GM12878 (cell line): ENCODE measurements around the gene TXNIP. TPM values are rescaled to one million over a fixed set of nuclear protein-coding genes. Genes with fewer than 3 reads are reported as not detected.
A peak's percentile ranks its signal among the peaks of the same experiment; 100 is the strongest.

Source experiments
- ATAC-seq: fragments of 200-7000 bp; cut with Tn5 transposase; 3 replicates; pipeline ENCODE4 v1.9.1; 2020; ENCODE audit warnings: mild to moderate bottlenecking, moderate library complexity
- BruUV-seq: library from RNA; stranded (reverse); fragments of 400-500 nt; replicated peaks from 2 replicates; lab custom pipeline; 2021; lab: Mats Ljungman, UMichigan
- CTCF ChIA-PET: fragments of 300-600 bp; sonication (Branson Sonifier 250); formaldehyde crosslinking; extraction: SDS; loops from one replicate; lab custom pipeline; 2021; ENCODE audit warnings: inconsistent platforms; lab: Yijun Ruan, JAX
- POLR2A ChIA-PET: fragments of 350-600 bp; formaldehyde crosslinking; extraction: SDS; loops from one replicate; lab custom pipeline; 2021; ENCODE audit warnings: inconsistent platforms; lab: Charles Lee
- RAD21 ChIA-PET: fragments of 300-600 bp; sonication (Branson Sonifier 250); formaldehyde crosslinking; loops from one replicate; lab custom pipeline; 2023; ENCODE audit warnings: antibody characterized with exemption; ENCODE audit not compliant: unreplicated experiment; lab: Charles Lee
- SMC1A ChIA-PET: fragments of 300-600 bp; sonication (Branson Sonifier 250); formaldehyde crosslinking; loops from one replicate; lab custom pipeline; 2023; ENCODE audit not compliant: unreplicated experiment, uncharacterized antibody; lab: Charles Lee
- DNase-seq: peaks from one replicate; pipeline ENCODE4 v3.0.0-alpha.2; 2011; ENCODE audit warnings: low read depth, low spot score
- FAIRE-seq: peaks from 3 replicates; lab custom pipeline; 2011; peaks lifted over from hg19 to GRCh38; lab: Jason Lieb, UNC
- H2AFZ ChIP-seq: 2 replicates; pipeline ENCODE4 v1.6.0; 2011; ENCODE audit warnings: low read depth, low read length, control low read depth; ENCODE audit not compliant: control insufficient read depth
- H3K27ac ChIP-seq: 2 replicates; pipeline ENCODE4 v1.5.1; 2011; ENCODE audit warnings: control low read depth; ENCODE audit not compliant: control insufficient read depth, insufficient read depth
- H3K27me3 ChIP-seq, 2 experiments: replicated peaks in 1 of 2; 2 replicates each; pipeline versions ENCODE4 v1.6.0 to v1.6.1; 2011; ENCODE audit warnings: low read length in 1 of 2; ENCODE audit not compliant: control insufficient read depth in 2 of 2, insufficient read depth in 2 of 2
- H3K36me3 ChIP-seq, 2 experiments: 2 replicates each; pipeline ENCODE4 v1.5.1; 2011; ENCODE audit warnings: low read length in 1 of 2; ENCODE audit not compliant: control insufficient read depth in 2 of 2, insufficient read depth in 2 of 2
- H3K4me1 ChIP-seq: 2 replicates; pipeline ENCODE4 v1.6.1; 2011; ENCODE audit warnings: mild to moderate bottlenecking, low read length, moderate library complexity, mixed read lengths; ENCODE audit not compliant: control insufficient read depth, insufficient read depth
- H3K4me2 ChIP-seq: 2 replicates; pipeline ENCODE4 v1.6.0; 2011; ENCODE audit warnings: control low read depth; ENCODE audit not compliant: control insufficient read depth, insufficient read depth
- H3K4me3 ChIP-seq: fragments of 200-600 bp; sonication (generic); 2 replicates; pipeline ENCODE4 v1.5.1; 2016
- H3K79me2 ChIP-seq: 2 replicates; pipeline ENCODE4 v1.6.0; 2011; ENCODE audit warnings: low read length; ENCODE audit not compliant: control insufficient read depth, insufficient read depth
- H3K9ac ChIP-seq: 2 replicates; pipeline ENCODE4 v1.8.0; 2011; ENCODE audit warnings: low read length, control low read depth, mixed read lengths; ENCODE audit not compliant: control insufficient read depth, insufficient read depth
- H3K9me3 ChIP-seq: replicated peaks from 3 replicates; pipeline ENCODE4 v1.5.1; 2011; ENCODE audit warnings: mild to moderate bottlenecking, low read length; ENCODE audit not compliant: control insufficient read depth, insufficient read depth
- H4K20me1 ChIP-seq: 2 replicates; pipeline ENCODE4 v1.6.0; 2011; ENCODE audit not compliant: control insufficient read depth, insufficient read depth
- BACH1 ChIP-seq: fragments of 450-650 bp; IDR thresholded peaks from 2 replicates; pipeline ENCODE4 v1.6.1; 2017; ENCODE audit warnings: mild to moderate bottlenecking, borderline replicate concordance
- BCL11A ChIP-seq: IDR thresholded peaks from 2 replicates; pipeline ENCODE4 v1.6.1; 2011; ENCODE audit warnings: low read depth, low read length
- E2F4 ChIP-seq: IDR thresholded peaks from 2 replicates; pipeline ENCODE4 v1.6.1; 2012; ENCODE audit warnings: low read depth, low read length, improper control_type of control experiment
- ESRRA ChIP-seq: IDR thresholded peaks from 2 replicates; pipeline ENCODE4 v1.6.1; 2012; ENCODE audit warnings: mild to moderate bottlenecking, low read length, improper control_type of control experiment
- IRF4 ChIP-seq: IDR thresholded peaks from 2 replicates; pipeline ENCODE4 v1.6.1; 2011; ENCODE audit warnings: low read depth, low read length
- MEF2A ChIP-seq: IDR thresholded peaks from 2 replicates; pipeline ENCODE4 v1.6.1; 2011; ENCODE audit warnings: low read depth, mild to moderate bottlenecking, low read length, moderate library complexity; ENCODE audit not compliant: insufficient read depth
- MYB ChIP-seq: fragments of 150-350 bp; IDR thresholded peaks from 2 replicates; pipeline ENCODE4 v1.6.1; 2014; ENCODE audit warnings: mild to moderate bottlenecking, low read depth, low read length, borderline replicate concordance
- NFXL1 ChIP-seq: fragments of 450-650 bp; IDR thresholded peaks from 2 replicates; pipeline ENCODE4 v1.6.1; 2017; ENCODE audit warnings: antibody characterized with exemption, mild to moderate bottlenecking, borderline replicate concordance
- NFYA ChIP-seq: IDR thresholded peaks from 2 replicates; pipeline ENCODE4 v1.6.1; 2011; ENCODE audit warnings: low read depth, mild to moderate bottlenecking, low read length, improper control_type of control experiment, borderline replicate concordance
- NFYB ChIP-seq: IDR thresholded peaks from 2 replicates; pipeline ENCODE4 v1.6.1; 2011; ENCODE audit warnings: low read depth, mild to moderate bottlenecking, low read length, improper control_type of control experiment, moderate library complexity; ENCODE audit not compliant: insufficient read depth
- NR2C1 ChIP-seq: fragments of 450-650 bp; IDR thresholded peaks from 2 replicates; pipeline ENCODE4 v1.6.1; 2017; ENCODE audit warnings: antibody characterized with exemption, mild to moderate bottlenecking, moderate library complexity
- PAX8 ChIP-seq: fragments of 450-650 bp; IDR thresholded peaks from 2 replicates; pipeline ENCODE4 v1.6.1; 2017; ENCODE audit warnings: mild to moderate bottlenecking, moderate library complexity
- PML ChIP-seq: IDR thresholded peaks from 2 replicates; pipeline ENCODE4 v1.6.1; 2012; ENCODE audit warnings: low read length, inconsistent platforms
- RAD21 ChIP-seq: IDR thresholded peaks from 2 replicates; pipeline ENCODE4 v1.6.1; 2011; ENCODE audit warnings: mild to moderate bottlenecking, low read depth, low read length, moderate library complexity; ENCODE audit not compliant: insufficient read depth
- RELB ChIP-seq: fragments of 450-650 bp; IDR thresholded peaks from 2 replicates; pipeline ENCODE4 v1.6.1; 2017; ENCODE audit warnings: low read depth, mild to moderate bottlenecking, moderate library complexity
- SMARCA5 ChIP-seq: fragments of 450-650 bp; IDR thresholded peaks from 2 replicates; pipeline ENCODE4 v1.6.1; 2017; ENCODE audit warnings: mild to moderate bottlenecking
- SMC3 ChIP-seq: IDR thresholded peaks from 2 replicates; pipeline ENCODE4 v1.6.1; 2011; ENCODE audit warnings: low read length, improper control_type of control experiment, borderline replicate concordance
- YBX1 ChIP-seq: fragments of 450-650 bp; IDR thresholded peaks from 2 replicates; pipeline ENCODE4 v1.6.1; 2016; ENCODE audit warnings: antibody characterized with exemption
- YY1 ChIP-seq: IDR thresholded peaks from 2 replicates; pipeline ENCODE4 v1.6.1; 2011; ENCODE audit warnings: low read depth, mild to moderate bottlenecking, low read length
- ZNF274 ChIP-seq: IDR thresholded peaks from one replicate; pipeline ENCODE4 v1.8.0; 2011; ENCODE audit not compliant: insufficient read length, insufficient read depth
- ZSCAN29 ChIP-seq: fragments of 450-650 bp; IDR thresholded peaks from 2 replicates; pipeline ENCODE4 v1.6.1; 2017; ENCODE audit warnings: mild to moderate bottlenecking, moderate library complexity
- WGBS: methylation state at CpG from one replicate; pipeline ENCODE4 v1.1.6; 2016; ENCODE audit warnings: low lambda C conversion rate; ENCODE audit not compliant: insufficient replicate concordance, insufficient coverage; ENCODE audit errors: missing lambda C conversion rate; 5-methylcytosine and 5-hydroxymethylcytosine counted together
- in situ Hi-C: fragments of 300-500 bp; cut with MboI; formaldehyde crosslinking; loops from 9 replicates; pipeline ENCODE4 v1.14.3; 2018; ENCODE audit warnings: mixed read lengths
- intact Hi-C: fragments of 100-400 bp; cut with micrococcal nuclease; formaldehyde crosslinking; loops from one replicate; pipeline ENCODE4 v1.14.2; 2022; ENCODE audit not compliant: unreplicated experiment
- polyA plus RNA-seq, 11 experiments: library from polyadenylated mRNA; depleted of rRNA in 4 of 11; unstranded in 6 of 11; stranded (reverse) in 5 of 11; fragments of >200 nt; fragmentation: Nextera tagmentation in 4 of 11; fragmentation: Illumina TruSeq in 1 of 11; extraction: Ambion mirVana in 4 of 11; extraction: Trizol in 1 of 11; gene quantifications; 1 replicate in 1 of 11; 2 replicates in 10 of 11; pipeline versions ENCODE4 v1.2.1 to v1.2.3, GENCODE V29; 2011 to 2016; ENCODE audit warnings: inconsistent platforms in 2 of 11, missing spikeins in 2 of 11, low read depth in 1 of 11
- total RNA-seq, 4 experiments: library from RNA; depleted of rRNA in 3 of 4; stranded (reverse); fragments of >200 nt in 3 of 4; fragmentation: Illumina TruSeq in 1 of 4; extraction: Trizol in 1 of 4; gene quantifications; 2 replicates each; pipeline versions ENCODE4 v1.2.1 to v1.2.3, GENCODE V29; 2013 to 2021

The TXNIP gene
- total and polyA plus RNA-seq, 10 of the 15 experiments (the other 5 are each of a cell fraction or from before 2014, with no cell fraction given), result 48.7 to 133 (median 107) TPM

GRCh38 chr1:145977486-145978470 is 18.6 kb downstream of the TXNIP start:
- in situ Hi-C loops, result no loop called here
- no peak overlapping the region for H3K4me2 ChIP-seq
- SMC1A ChIA-PET, result interaction anchor here (0.6 to 10.9 kb wide), 21 partner anchors 8 to 133 kb away, joined by 3 to 244 read pairs (median 7); partner anchors contain the start of genes ANKRD34A, LIX1L, NUDT17 and PIAS3
- peaks cover 46% of the 10 kb centered on the region for H3K4me1 ChIP-seq
- peak overlapping the region; percentile 58 for H2AFZ ChIP-seq
- H3K9ac ChIP-seq, result no peak overlapping the region; the same call in 1 of the 2 replicates
- H3K36me3 ChIP-seq, result no peaks in the 10 kb centered on the region
- DNase-seq (no peak), FAIRE-seq (peak; percentile 89), ATAC-seq (peak; percentile 53)
- no peaks in the 10 kb centered on the region for H3K79me2 ChIP-seq
- intact Hi-C loops, result loop anchor here (1.0 to 2.0 kb wide), 3 partner anchors 19 to 36 kb away; partner anchors contain the start of gene LIX1L
- CTCF ChIA-PET, result interaction anchor here (0.7 to 9.4 kb wide), 24 partner anchors 10 to 132 kb away, joined by 3 to 361 read pairs (median 6); partner anchors contain the start of genes ANKRD34A, ANKRD35, LIX1L and NUDT17
- no peaks in the 10 kb centered on the region for H3K27me3 ChIP-seq
- H3K27ac ChIP-seq, result peak overlapping the region; percentile 99
- TSS peak; percentile 80 for BruUV-seq
- WGBS, result 24% methylated on average over 9 of the region's 9 CpGs
- H4K20me1 ChIP-seq, result no peaks in the 10 kb centered on the region
- RAD21 ChIA-PET, result interaction anchor here (1.2 to 7.9 kb wide), 19 partner anchors 11 to 132 kb away, joined by 3 to 136 read pairs (median 15); partner anchors contain the start of genes ANKRD34A, LIX1L, NUDT17 and PEX11B
- H3K4me3 ChIP-seq, result no peak overlapping the region
- POLR2A ChIA-PET, result interaction anchor here (1.2 to 6.5 kb wide), 14 partner anchors 9 to 59 kb away, joined by 3 to 102 read pairs (median 14); partner anchors contain the start of genes ANKRD34A, LIX1L, POLR3GL and RBM8A
- no peaks in the 10 kb centered on the region for H3K9me3 ChIP-seq
- no peak for TF ChIP-seq E2F4
- TF ChIP-seq BCL11A, result no peak
- no peak for TF ChIP-seq YBX1
- TF ChIP-seq SMARCA5, result peak; percentile 30; the same call in 1 of the 2 replicates
- TF ChIP-seq PML, result peak; percentile 11; the same call in 1 of the 2 replicates
- TF ChIP-seq NFXL1, result no peak
- no peak for TF ChIP-seq ZSCAN29
- no peak for TF ChIP-seq MEF2A
- TF ChIP-seq IRF4, result 0 out of 2 replicates have a peak, but pooled peaks have one; percentile 25
- no peak for TF ChIP-seq PAX8
- TF ChIP-seq ZNF274, result no peak
- no peak for TF ChIP-seq RELB
- TF ChIP-seq MYB, result no peak
- peak; percentile 97 for TF ChIP-seq RAD21
- peak; percentile 91 for TF ChIP-seq SMC3
- TF ChIP-seq YY1, result peak; percentile 56; the same call in 1 of the 2 replicates
- no peak for TF ChIP-seq BACH1
- no peak for TF ChIP-seq ESRRA
- no peak for TF ChIP-seq NR2C1
- TF ChIP-seq NFYA, result no peak
- TF ChIP-seq NFYB, result no peak
